ENCODE data around the gene GJC2. TPM values are rescaled to one million over a fixed set of nuclear protein-coding genes. Genes with fewer than 3 reads are reported as not detected.

GJC2 gene
- total RNA-seq, 1 donor from 2014 or later = 1.3 TPM

- DNase-seq (ENCODE audit: extremely low spot score, unreplicated experiment) = no peak
- H3K9me3 Mint-ChIP-seq = no peaks in the 10 kb centered on the region
- peak overlapping the region; percentile 90 for H3K27ac Mint-ChIP-seq
- peaks cover 14% of the 10 kb centered on the region for H3K4me1 Mint-ChIP-seq (ENCODE audit: unreplicated experiment)
- TF ChIP-seq CTCF (conservative IDR thresholded peaks at IDR 0.05) = no peak
- no peaks in the 10 kb centered on the region for H3K36me3 Mint-ChIP-seq
- H3K4me3 Mint-ChIP-seq = peak overlapping the region; percentile 94
- H3K27me3 Mint-ChIP-seq = no peaks in the 10 kb centered on the region
Observed at GRCh38 chr1:228104526-228105269, 45.0 kb upstream of the GJC2 start.

- Mint-ChIP-seq H3K36me3 (no peaks in the 10 kb centered on the region), H3K4me3 (peak overlapping the region; percentile 94), H3K9me3 (no peaks in the 10 kb centered on the region), H3K27ac (no peak overlapping the region), H3K27me3 (no peaks in the 10 kb centered on the region), H3K4me1 (ENCODE audit: unreplicated experiment) (peaks cover 21% of the 10 kb centered on the region)
- TF ChIP-seq CTCF (conservative IDR thresholded peaks at IDR 0.05) = no peak
- no peak for DNase-seq (ENCODE audit: extremely low spot score, unreplicated experiment)
Observed at GRCh38 chr1:228105270-228105995, 44.3 kb upstream of the GJC2 start.

- Mint-ChIP-seq H3K9me3 (no peaks in the 10 kb centered on the region), H3K36me3 (no peaks in the 10 kb centered on the region), H3K4me1 (ENCODE audit: unreplicated experiment) (peaks cover 17% of the 10 kb centered on the region), H3K27ac (no peak overlapping the region), H3K27me3 (no peaks in the 10 kb centered on the region), H3K4me3 (peak overlapping the region; percentile 68)
- TF ChIP-seq CTCF (conservative IDR thresholded peaks at IDR 0.05) = no peak
- DNase-seq (ENCODE audit: extremely low spot score, unreplicated experiment) = no peak
Observed at GRCh38 chr1:228105996-228106799, 43.5 kb upstream of the GJC2 start.

- H3K36me3 Mint-ChIP-seq = no peaks in the 10 kb centered on the region
- DNase-seq (ENCODE audit: extremely low spot score, unreplicated experiment) = no peak
- H3K4me3 Mint-ChIP-seq = peak overlapping the region; percentile 68
- no peaks in the 10 kb centered on the region for H3K9me3 Mint-ChIP-seq
- H3K4me1 Mint-ChIP-seq (ENCODE audit: unreplicated experiment) = peaks cover 13% of the 10 kb centered on the region
- TF ChIP-seq CTCF (conservative IDR thresholded peaks at IDR 0.05) = no peak
- H3K27ac Mint-ChIP-seq = no peak overlapping the region
- no peaks in the 10 kb centered on the region for H3K27me3 Mint-ChIP-seq
Observed at GRCh38 chr1:228106800-228107054, 43.0 kb upstream of the GJC2 start.

- no peak for TF ChIP-seq CTCF (conservative IDR thresholded peaks at IDR 0.05)
- Mint-ChIP-seq H3K27ac (peak overlapping the region; percentile 98), H3K4me1 (ENCODE audit: unreplicated experiment) (peaks cover 13% of the 10 kb centered on the region), H3K9me3 (no peaks in the 10 kb centered on the region), H3K4me3 (peak overlapping the region; percentile 96), H3K27me3 (no peaks in the 10 kb centered on the region), H3K36me3 (no peaks in the 10 kb centered on the region)
- DNase-seq (ENCODE audit: extremely low spot score, unreplicated experiment) = no peak
Observed at GRCh38 chr1:228107636-228108035, 42.1 kb upstream of the GJC2 start.

Data from type B pancreatic cell (in vitro differentiated cells).